ENCODE data around the gene LHX3. TPM values are rescaled to one million over a fixed set of nuclear protein-coding genes. Genes with fewer than 3 reads are reported as not detected.

The LHX3 gene
- total RNA-seq, 2 experiments from 2014 or later: not detected

DNA sequence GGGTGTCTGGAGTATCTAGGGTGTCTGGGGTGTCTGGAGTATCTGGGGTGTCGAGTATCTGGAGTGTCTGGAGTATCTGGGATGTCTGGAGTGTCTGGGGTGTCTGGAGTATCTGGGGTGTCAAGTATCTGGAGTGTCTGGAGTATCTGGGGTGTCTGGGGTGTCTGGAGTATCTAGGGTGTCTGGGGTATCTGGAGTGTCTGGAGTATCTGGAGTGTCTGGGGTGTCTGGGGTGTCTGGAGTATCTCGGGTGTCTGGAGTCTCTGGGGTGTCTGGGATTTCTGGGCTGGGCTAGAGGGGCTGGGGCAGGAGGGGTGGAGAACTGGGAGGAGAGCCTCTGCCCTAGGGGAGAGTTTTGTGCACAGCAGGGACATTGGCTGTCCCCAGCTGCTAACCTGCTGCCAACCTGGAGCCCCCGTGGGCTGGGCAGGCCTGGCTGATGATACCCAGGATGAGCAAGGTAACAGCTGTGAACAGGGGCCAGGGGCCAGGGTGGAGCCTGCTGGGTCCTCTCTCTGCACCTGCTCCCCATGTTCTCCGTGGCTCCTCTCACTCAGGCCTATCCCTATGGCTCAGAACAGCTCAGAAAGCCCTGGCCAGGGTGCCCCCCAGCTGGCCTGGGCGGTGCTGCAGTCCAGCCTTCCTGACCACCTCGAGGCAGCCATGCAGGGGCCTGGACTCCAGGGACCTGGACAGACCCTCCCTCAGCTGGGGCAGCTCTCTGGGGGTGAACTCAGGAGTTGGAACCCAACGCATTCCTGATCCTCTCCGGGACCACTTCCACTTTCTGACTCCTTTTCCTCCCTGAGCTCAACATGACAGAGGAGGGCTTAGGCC, 29.9 kb downstream of the LHX3 start:
- CTCF ChIA-PET: no interaction called here
- no peak for DNase-seq
- no peaks in the 10 kb centered on the region for H3K9me3 Mint-ChIP-seq (ENCODE audit: low read depth)
- no peak for ATAC-seq
- no peaks in the 10 kb centered on the region for H3K27me3 Mint-ChIP-seq
- no peak overlapping the region for H3K27ac Mint-ChIP-seq
- H3K4me1 Mint-ChIP-seq: no peaks in the 10 kb centered on the region
- H3K36me3 Mint-ChIP-seq: no peaks in the 10 kb centered on the region
- H3K4me3 Mint-ChIP-seq: no peak overlapping the region

DNA sequence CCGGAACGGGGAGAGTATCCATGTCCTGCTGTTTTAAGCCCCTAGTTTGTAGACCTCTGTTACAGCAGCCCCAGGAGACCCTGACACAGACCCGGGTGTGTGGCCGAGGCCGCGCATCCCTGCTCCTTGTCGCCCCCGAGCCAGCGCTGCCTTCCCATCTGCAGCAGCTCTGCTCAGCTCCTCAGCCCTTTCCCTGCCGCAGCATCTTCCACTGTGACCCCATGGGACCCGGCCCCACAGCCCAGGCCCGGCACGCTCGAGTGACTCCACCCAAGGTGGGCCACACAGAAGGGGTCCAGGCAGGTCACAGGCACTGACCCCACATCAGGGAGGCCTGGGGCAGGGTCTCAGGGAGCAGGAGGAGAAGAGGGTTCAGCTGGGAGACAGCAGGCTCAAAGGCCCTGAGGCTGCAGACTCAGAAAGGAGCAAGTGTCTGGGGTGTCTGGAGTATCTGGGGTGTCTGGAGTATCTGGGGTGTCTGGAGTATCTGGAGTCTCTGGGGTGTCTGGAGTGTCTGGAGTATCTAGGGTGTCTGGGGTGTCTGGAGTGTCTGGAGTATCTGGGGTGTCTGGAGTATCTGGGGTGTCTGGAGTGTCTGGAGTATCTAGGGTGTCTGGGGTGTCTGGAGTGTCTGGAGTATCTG, 31.2 kb downstream of the LHX3 start:
- ATAC-seq (no peak), DNase-seq (no peak)
- CTCF ChIA-PET: no interaction called here
- Mint-ChIP-seq H3K4me3 (no peak overlapping the region), H3K27me3 (no peaks in the 10 kb centered on the region), H3K4me1 (no peaks in the 10 kb centered on the region), H3K9me3 (ENCODE audit: low read depth) (no peaks in the 10 kb centered on the region), H3K36me3 (no peaks in the 10 kb centered on the region), H3K27ac (no peak overlapping the region)

DNA sequence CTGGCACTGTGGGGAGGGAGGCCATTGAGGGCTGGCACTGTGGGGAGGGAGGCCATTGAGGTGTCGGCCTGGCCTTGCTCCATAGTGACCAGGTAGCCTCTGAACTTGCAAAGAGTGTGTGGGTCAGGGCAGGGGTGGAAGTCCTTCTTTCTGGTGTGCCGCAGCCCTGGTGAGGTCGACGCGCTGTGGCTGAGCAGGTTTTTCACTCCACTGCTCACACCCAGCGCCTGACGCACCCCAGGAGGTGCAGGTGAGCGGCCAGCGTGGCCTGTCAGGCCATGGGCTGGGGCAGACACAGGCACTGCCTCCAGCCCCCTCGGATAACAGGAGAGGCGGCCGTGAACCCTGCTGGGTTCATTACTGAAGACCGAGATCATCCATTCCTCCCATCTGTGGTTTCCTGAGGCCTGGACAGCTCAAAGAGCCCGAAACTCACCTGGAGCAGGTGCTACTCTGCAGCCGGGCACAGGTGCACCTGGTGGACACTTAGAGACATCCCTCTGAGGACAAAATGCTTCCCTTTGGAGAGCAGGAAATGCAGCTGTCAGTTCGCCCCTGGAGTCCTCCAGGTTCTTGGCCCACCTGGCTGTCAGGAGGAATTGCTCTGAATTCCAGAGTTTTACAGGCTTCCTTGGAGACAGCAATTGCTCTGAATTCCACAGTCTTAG, 32.4 kb downstream of the LHX3 start:
- Mint-ChIP-seq H3K4me3 (no peak overlapping the region), H3K4me1 (no peaks in the 10 kb centered on the region)

DNA sequence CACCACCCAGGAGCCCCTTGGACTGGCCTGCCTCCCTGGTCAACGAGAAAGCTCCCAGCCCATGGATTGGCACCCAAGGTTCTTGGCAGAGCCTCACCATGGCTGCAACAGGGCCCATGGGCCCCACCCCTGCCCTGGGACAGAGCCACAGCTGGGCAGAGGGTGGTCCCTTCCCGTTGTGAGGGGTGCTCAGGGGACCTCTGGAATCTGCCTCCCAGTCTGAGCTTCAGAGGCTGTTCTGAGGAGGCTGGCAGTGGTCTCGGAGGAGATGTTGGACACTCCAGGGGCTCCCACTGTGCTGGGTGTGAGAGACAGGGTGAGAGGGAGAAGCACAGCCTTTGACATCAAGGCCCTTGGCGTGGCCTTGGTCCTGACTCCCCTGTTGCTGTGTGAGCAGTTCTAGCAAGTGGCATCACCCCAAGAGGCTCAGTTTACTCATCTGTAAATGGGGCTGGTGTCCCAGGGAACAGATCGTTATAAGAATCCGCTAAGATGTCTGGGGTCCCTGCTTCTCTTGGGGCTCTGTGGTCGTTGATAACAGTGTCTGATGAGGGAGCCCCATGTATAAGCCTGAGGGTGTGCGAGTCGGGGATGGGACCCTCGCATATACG, 33.0 kb downstream of the LHX3 start:
- Mint-ChIP-seq H3K4me3 (no peak overlapping the region), H3K27me3 (no peaks in the 10 kb centered on the region), H3K27ac (no peak overlapping the region), H3K36me3 (no peaks in the 10 kb centered on the region), H3K9me3 (ENCODE audit: low read depth) (no peaks in the 10 kb centered on the region), H3K4me1 (no peaks in the 10 kb centered on the region)
- DNase-seq (no peak), ATAC-seq (no peak)
- CTCF ChIA-PET: no interaction called here

More for the DNA sequence above, 32.4 kb downstream of the LHX3 start:
- ATAC-seq (no peak), DNase-seq (no peak)
- Mint-ChIP-seq H3K36me3 (no peaks in the 10 kb centered on the region), H3K27ac (no peak overlapping the region), H3K27me3 (no peaks in the 10 kb centered on the region), H3K9me3 (ENCODE audit: low read depth) (no peaks in the 10 kb centered on the region)
- CTCF ChIA-PET: interaction anchor here (0.9 kb wide), 1 partner anchor 111 kb away, joined by 3 read pairs; no protein-coding TSS in a partner anchor

DNA sequence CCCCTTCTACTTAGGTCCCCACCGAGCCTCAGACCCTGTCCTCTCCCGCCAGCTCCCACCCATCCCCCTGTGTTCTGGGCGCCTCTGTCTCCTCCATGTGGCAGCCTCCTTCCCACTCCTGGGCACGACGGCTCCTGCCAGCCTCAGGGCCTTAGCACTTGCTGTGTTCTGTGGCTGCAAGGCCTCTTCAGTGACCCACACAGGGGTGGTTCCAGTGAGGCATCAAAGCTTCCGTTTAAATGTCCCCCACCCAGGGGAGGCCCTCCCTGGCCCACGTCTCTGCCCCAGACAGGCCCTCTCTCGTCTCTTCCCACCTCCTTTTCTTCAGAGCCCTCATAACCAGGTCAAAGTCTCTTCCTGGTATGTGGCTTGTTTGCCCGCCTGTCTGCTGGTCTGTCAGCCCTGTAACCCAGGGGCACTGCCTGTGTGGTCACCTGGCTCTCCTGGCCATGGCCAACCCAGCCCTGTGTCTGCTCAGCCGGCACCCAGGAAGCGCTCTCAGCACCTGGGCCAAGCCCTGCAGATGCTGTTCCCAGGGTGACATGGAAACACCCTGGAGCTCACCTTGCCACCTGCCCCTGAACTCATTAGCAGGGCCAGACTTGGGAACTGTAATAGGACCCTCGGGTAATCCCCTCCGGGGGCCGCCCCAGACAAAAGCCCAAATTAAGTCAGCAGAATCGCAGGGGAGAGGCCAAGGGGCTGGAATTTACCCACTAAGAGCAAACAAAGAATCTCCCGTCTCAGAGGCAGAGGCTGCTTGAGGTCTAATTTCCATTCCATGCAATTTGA, 33.7 kb downstream of the LHX3 start:
- CTCF ChIA-PET: interaction anchor here (0.7 to 1.3 kb wide), 5 partner anchors 54 to 467 kb away, joined by 3 to 6 read pairs (median 4); no protein-coding TSS in a partner anchor
- H3K36me3 Mint-ChIP-seq: no peaks in the 10 kb centered on the region
- ATAC-seq (no peak), DNase-seq (no peak)
- H3K27ac Mint-ChIP-seq: no peak overlapping the region
- peaks cover 3% of the 10 kb centered on the region for H3K27me3 Mint-ChIP-seq
- H3K4me1 Mint-ChIP-seq: no peaks in the 10 kb centered on the region
- no peak overlapping the region for H3K4me3 Mint-ChIP-seq
- no peaks in the 10 kb centered on the region for H3K9me3 Mint-ChIP-seq (ENCODE audit: low read depth)

DNA sequence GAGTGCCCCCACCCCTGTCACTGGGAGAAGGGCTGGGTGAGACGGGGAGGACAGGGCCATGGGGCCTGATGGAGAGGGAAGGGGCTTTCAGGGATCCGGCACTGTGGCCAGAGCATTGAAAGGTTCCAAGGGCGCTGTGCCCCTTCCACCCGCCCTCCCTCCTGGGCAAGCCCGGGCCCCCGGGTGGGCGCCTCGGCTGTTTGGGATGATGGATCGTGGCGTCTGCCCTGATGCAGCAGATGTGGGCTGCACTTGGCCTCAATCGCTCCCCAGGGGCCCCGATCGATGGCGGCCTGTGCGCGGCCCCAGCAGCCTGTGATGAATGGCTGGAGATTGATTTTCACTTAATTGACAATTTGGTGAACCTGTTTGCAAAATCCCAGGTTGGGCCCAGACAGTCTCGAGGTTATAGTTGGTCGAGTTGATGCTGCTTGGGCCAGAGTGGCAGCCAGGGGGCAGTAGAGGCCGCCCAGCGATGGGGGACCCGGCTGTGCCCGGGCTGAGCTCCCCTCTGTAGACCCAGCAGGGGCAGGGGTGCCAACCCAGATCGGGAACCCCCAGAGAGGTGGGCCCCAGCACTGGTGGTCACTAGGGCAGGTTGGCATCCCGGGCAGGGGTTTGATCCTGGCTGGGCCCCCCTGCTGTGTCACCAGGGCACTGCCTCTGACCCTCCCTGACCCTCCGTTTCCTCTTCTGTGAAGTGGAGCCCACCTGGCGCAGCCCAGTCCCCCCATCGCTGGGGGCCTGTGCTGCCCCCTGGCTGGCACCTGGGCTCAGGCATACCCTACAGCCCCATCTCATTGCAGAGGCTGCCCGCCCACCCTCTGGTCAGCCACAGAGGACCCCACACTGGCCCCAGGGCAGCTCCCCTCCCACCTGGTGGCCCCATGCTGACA, 34.7 kb downstream of the LHX3 start:
- peak; percentile 59 for DNase-seq
- peak; percentile 71 for ATAC-seq
- Mint-ChIP-seq H3K27ac (no peak overlapping the region), H3K4me3 (no peak overlapping the region), H3K4me1 (no peaks in the 10 kb centered on the region), H3K9me3 (ENCODE audit: low read depth) (no peaks in the 10 kb centered on the region), H3K36me3 (no peaks in the 10 kb centered on the region), H3K27me3 (peaks cover 3% of the 10 kb centered on the region)
- CTCF ChIA-PET: interaction anchor here (0.7 to 1.5 kb wide), 8 partner anchors 54 to 466 kb away, joined by 3 to 6 read pairs (median 4); no protein-coding TSS in a partner anchor

DNA sequence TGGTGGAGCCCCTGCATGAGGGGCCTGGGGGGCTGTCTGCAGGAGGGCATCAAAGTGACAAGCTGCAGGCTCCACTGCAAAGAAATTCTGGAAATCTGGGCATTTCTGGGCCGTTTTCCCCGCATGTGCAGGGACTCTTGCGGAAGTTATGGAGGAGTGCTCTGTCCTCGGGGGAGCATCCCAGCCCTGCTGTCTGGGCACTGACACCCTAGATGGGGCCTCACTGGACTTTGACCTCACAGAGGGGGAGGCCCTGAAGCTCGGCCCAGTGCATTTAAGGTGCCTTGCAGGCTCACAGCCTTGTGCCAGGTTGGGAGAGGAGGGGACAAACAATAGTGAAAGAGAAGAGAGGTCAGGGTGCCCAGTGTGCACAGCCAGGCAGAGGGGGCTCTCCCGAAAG, 35.4 kb downstream of the LHX3 start:
- DNase-seq: no peak
- Mint-ChIP-seq H3K4me3 (no peak overlapping the region), H3K27me3 (peaks cover 3% of the 10 kb centered on the region), H3K36me3 (no peaks in the 10 kb centered on the region), H3K4me1 (no peaks in the 10 kb centered on the region), H3K9me3 (ENCODE audit: low read depth) (no peaks in the 10 kb centered on the region), H3K27ac (no peak overlapping the region)
- CTCF ChIA-PET: interaction anchor here (1.1 to 2.2 kb wide), 5 partner anchors 97 to 115 kb away, joined by 3 to 6 read pairs (median 4); no protein-coding TSS in a partner anchor
- ATAC-seq: no peak

DNA sequence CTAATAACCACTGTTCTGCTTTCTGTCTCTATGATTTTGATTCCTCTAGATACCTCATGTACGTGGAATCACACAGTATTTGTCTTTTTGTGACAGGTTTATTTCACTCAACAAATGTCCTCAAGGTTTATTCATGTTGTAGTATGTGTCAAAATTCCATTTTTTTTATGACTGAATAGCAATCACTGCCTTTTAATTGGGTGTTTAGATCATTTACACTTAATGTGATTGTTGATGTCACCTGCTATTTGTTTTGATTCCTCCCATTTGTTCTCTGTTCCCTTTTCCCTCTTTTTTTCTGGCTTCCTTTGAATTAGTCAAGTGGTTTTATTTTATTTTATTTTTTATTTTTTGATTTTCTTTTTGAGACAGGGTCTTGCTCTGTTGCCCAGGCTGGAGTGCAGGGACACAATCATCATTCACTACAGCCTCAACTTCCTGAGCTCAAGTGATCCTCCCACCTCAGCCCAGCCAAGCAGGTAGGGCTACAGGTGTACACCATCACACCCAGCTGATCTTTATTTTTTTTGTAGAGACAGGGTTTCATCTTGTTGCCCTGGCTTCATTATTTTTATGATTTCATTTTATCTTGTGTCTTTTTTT, 41.6 kb downstream of the LHX3 start:
- ATAC-seq: no peak
- Mint-ChIP-seq H3K4me3 (no peak overlapping the region), H3K4me1 (no peaks in the 10 kb centered on the region), H3K9me3 (ENCODE audit: low read depth) (no peaks in the 10 kb centered on the region), H3K36me3 (no peaks in the 10 kb centered on the region), H3K27me3 (peaks cover 5% of the 10 kb centered on the region), H3K27ac (no peak overlapping the region)
- CTCF ChIA-PET: no interaction called here
- DNase-seq: no peak

DNA sequence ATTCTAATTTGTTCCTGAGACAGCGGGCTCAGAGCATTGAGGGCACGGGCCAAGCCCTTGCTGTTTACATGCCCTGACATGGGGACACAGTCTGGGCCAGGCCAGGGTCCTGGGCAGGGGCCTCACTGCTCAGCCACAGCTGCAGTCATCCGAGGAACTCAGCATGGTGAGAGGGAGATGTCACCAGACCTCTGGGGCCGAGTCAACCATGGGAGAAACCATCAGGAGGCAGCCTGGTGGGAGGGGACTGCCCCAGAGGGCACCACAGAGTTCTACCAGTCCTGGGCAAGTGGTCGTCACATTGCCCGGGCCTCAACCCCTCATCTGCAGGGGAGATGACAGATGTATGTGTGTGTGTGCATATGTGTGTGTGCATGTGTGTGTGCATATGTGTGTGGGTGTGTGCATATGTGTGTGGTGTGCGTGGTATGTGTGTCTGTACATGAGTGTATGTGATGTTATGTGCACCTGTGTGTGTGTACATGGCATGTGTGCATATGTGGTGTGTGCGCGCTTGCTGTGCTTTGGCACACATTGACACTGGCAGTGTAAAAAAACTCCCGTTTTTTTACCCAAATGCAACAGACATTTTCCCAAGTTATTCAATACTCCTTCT, 43.8 kb downstream of the LHX3 start:
- H3K9me3 Mint-ChIP-seq (ENCODE audit: low read depth): no peaks in the 10 kb centered on the region
- H3K27me3 Mint-ChIP-seq: peaks cover 2% of the 10 kb centered on the region
- CTCF ChIA-PET: no interaction called here
- no peaks in the 10 kb centered on the region for H3K4me1 Mint-ChIP-seq
- H3K4me3 Mint-ChIP-seq: no peak overlapping the region
- DNase-seq: no peak
- ATAC-seq: no peak
- no peak overlapping the region for H3K27ac Mint-ChIP-seq
- H3K36me3 Mint-ChIP-seq: no peaks in the 10 kb centered on the region

DNA sequence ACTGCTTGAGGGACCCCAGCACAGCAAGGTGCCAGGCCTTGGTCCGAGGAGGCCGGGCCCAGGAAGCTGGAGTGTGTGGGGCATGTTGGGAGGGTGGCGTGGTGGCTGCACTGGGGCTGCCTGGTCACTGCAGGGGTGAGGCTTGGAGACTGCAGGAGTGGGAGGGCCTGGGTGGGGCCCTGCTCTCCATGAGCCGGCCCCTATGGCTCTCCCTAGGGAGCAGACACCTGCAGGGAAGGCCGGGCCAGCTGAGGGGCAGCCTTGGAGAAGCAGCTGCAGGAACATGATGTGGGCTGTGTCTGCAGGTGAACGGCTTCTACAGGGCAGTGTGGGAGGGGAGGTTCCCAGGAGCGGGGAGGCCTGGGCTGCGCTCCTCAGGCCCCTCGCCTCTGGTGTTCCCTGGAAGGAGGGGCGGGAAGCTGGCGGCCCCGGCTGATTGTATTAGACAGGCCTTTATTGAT, 44.5 kb downstream of the LHX3 start:
- no peaks in the 10 kb centered on the region for H3K4me1 Mint-ChIP-seq
- H3K27ac Mint-ChIP-seq: no peak overlapping the region
- CTCF ChIA-PET: no interaction called here
- H3K9me3 Mint-ChIP-seq (ENCODE audit: low read depth): no peaks in the 10 kb centered on the region
- H3K36me3 Mint-ChIP-seq: no peaks in the 10 kb centered on the region
- no peak for DNase-seq
- no peak for ATAC-seq
- H3K4me3 Mint-ChIP-seq: no peak overlapping the region
- H3K27me3 Mint-ChIP-seq: peaks cover 2% of the 10 kb centered on the region

DNA sequence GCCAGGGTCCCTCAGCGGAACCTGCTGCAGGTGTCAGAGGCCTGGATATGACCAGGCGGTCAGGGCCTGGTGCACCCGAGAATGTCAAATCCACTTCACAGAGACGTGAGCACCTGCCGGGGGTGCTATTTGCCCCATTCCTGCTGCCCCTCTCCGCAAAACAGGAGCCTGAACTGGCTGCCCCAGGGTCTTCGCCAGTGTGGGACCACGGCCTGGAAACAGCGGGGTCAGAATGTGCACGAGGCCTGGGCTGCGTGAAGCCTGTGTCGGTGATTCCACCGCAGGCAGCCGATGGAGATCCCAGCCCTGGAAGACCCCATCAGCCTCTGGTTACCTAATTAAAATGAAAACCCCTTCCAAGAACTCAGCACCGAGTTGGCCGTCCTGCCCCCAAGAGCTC, 45.1 kb downstream of the LHX3 start:
- DNase-seq (no peak), ATAC-seq (no peak)
- Mint-ChIP-seq H3K36me3 (no peaks in the 10 kb centered on the region), H3K4me1 (no peaks in the 10 kb centered on the region), H3K9me3 (ENCODE audit: low read depth) (no peaks in the 10 kb centered on the region), H3K27me3 (peaks cover 2% of the 10 kb centered on the region), H3K4me3 (no peak overlapping the region), H3K27ac (no peak overlapping the region)
- CTCF ChIA-PET: no interaction called here
